Bronchial epithelial cell (primary cell): ENCODE data around the gene PER3. TPM values are rescaled to one million over a fixed set of nuclear protein-coding genes. Genes with fewer than 3 reads are reported as not detected.

Experiments
- DNase-seq: peaks from one replicate; pipeline ENCODE4 v3.0.0-alpha.2; 2010; ENCODE audit warnings: low read depth
- FAIRE-seq: peaks from 2 replicates; lab custom pipeline; 2011; peaks lifted over from hg19 to GRCh38; lab: Jason Lieb, UNC
- H3K27me3 ChIP-seq: 2 replicates; pipeline ENCODE4 v1.5.1; 2011; ENCODE audit warnings: low read length; ENCODE audit not compliant: control insufficient read depth, insufficient read depth
- H3K36me3 ChIP-seq: 2 replicates; pipeline ENCODE4 v1.5.1; 2011; ENCODE audit warnings: low read length; ENCODE audit not compliant: control insufficient read depth, insufficient read depth
- H3K4me3 ChIP-seq: 2 replicates; pipeline ENCODE4 v1.5.1; 2011; ENCODE audit warnings: mild to moderate bottlenecking, low read depth, low read length, control low read depth
- CTCF ChIP-seq: IDR thresholded peaks from 2 replicates; pipeline ENCODE4 v1.5.1; 2011; ENCODE audit warnings: mild to moderate bottlenecking, moderate library complexity, low read length, control low read depth, inconsistent platforms; ENCODE audit not compliant: insufficient read depth, severe bottlenecking
- total RNA-seq: library from RNA; depleted of rRNA; stranded (reverse); fragments of >200 nt; gene quantifications from 2 replicates; pipeline ENCODE4 v1.2.1, GENCODE V29; 2014

Gene PER3
- 4.5 and 6.8 TPM in 2 replicates for total RNA-seq

- H3K36me3 ChIP-seq, result peaks cover 3% of the 10 kb centered on the region
- FAIRE-seq (no peak), DNase-seq (peak; percentile 82)
- H3K27me3 ChIP-seq, result no peaks in the 10 kb centered on the region
- no peak for TF ChIP-seq CTCF
- H3K4me3 ChIP-seq, result peak within 1 kb of the TSS; percentile 48
Measured at GRCh38 chr1:7783826-7784491, at the start of gene PER3. Gene PER3 (plus strand): TSS chr1:7784291. CDS start chr1:7784878, 587 bp downstream.

GRCh38 chr1:7738044-7738443, 46.0 kb upstream of the PER3 start:
- FAIRE-seq, result peak; percentile 23
- H3K4me3 ChIP-seq, result no peak overlapping the region
- no peak for TF ChIP-seq CTCF
- DNase-seq, result no peak
- H3K27me3 ChIP-seq, result no peaks in the 10 kb centered on the region
- no peaks in the 10 kb centered on the region for H3K36me3 ChIP-seq

- FAIRE-seq (no peak), DNase-seq (no peak)
- H3K27me3 ChIP-seq, result no peaks in the 10 kb centered on the region
- no peaks in the 10 kb centered on the region for H3K36me3 ChIP-seq
- no peak overlapping the region for H3K4me3 ChIP-seq
- no peak for TF ChIP-seq CTCF
Measured at GRCh38 chr1:7743346-7743745, 40.7 kb upstream of the PER3 start.

GRCh38 chr1:7744882-7745281, 39.2 kb upstream of the PER3 start:
- FAIRE-seq, result no peak
- no peak for TF ChIP-seq CTCF
- no peak overlapping the region for H3K4me3 ChIP-seq
- no peak for DNase-seq
- no peaks in the 10 kb centered on the region for H3K27me3 ChIP-seq
- no peaks in the 10 kb centered on the region for H3K36me3 ChIP-seq

GRCh38 chr1:7745783-7746182, 38.3 kb upstream of the PER3 start:
- H3K27me3 ChIP-seq, result no peaks in the 10 kb centered on the region
- FAIRE-seq (peak; percentile 83), DNase-seq (peak; percentile 93)
- H3K4me3 ChIP-seq, result peak overlapping the region; percentile 8
- H3K36me3 ChIP-seq, result no peaks in the 10 kb centered on the region
- TF ChIP-seq CTCF, result no peak

GRCh38 chr1:7747605-7748004, 36.5 kb upstream of the PER3 start:
- DNase-seq (no peak), FAIRE-seq (no peak)
- H3K36me3 ChIP-seq, result no peaks in the 10 kb centered on the region

More at GRCh38 chr1:7747605-7748004, 36.5 kb upstream of the PER3 start:
- TF ChIP-seq CTCF, result no peak
- Histone ChIP-seq H3K4me3 (no peak overlapping the region), H3K27me3 (no peaks in the 10 kb centered on the region)
